ENCODE measurements around the gene CADM1.

DNA sequence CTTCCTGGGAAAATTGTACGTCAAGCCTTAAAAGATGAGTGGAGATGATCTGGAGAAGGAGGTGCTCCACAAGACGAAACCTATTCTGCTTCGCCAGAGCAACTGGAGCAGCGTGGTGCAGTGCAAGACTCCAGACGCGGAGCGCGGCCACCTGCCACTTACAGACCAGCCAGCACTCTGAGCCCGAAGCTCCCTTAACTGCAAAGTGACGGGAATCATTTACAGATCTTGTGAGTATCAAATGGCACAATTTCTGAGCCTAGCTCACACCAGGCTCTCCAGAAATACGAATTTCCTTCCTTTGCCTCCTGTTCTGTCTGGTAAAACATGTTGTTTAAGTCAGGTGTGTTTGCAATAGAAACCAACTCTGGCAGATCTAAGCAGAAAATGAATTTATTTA is 369.3 kb downstream of the CADM1 start:
- TF ChIP-seq CTCF (IDR thresholded peaks at IDR 0.05; ENCODE audit: borderline replicate concordance, extremely low read depth, low read length, poor library complexity, severe bottlenecking) = no peak
- no peak for TF ChIP-seq EZH2 (IDR thresholded peaks at IDR 0.05; ENCODE audit: borderline replicate concordance, low read depth, low read length, severe bottlenecking)

All from DND-41 (cell line).